ENCODE data around the gene VDAC2.

DNA sequence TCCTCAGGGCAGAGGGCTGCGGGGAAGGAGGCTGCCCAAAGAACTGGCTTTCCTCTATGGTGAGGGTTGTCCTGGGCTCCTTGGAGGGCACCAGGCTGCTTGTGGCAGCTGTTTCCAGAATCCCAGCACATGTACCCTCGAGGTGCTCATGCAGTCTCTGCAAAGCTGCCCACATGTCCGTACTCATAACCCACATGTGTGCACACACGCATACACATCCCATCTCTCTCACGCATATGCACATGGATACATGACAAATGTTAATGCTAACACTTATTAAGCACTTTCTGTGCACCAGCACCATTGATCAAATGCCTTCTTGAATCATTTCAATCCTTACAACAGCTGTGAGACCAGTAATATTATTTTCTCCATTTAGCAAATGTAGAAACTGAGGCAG, 61.5 kb downstream of the VDAC2 start:
- TF ChIP-seq, protein P1, sequence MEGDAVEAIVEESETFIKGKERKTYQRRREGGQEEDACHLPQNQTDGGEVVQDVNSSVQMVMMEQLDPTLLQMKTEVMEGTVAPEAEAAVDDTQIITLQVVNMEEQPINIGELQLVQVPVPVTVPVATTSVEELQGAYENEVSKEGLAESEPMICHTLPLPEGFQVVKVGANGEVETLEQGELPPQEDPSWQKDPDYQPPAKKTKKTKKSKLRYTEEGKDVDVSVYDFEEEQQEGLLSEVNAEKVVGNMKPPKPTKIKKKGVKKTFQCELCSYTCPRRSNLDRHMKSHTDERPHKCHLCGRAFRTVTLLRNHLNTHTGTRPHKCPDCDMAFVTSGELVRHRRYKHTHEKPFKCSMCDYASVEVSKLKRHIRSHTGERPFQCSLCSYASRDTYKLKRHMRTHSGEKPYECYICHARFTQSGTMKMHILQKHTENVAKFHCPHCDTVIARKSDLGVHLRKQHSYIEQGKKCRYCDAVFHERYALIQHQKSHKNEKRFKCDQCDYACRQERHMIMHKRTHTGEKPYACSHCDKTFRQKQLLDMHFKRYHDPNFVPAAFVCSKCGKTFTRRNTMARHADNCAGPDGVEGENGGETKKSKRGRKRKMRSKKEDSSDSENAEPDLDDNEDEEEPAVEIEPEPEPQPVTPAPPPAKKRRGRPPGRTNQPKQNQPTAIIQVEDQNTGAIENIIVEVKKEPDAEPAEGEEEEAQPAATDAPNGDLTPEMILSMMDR (conservative IDR thresholded peaks at IDR 0.05; ENCODE audit: low read depth, low read length): no peak
- TF ChIP-seq EZH2 (IDR thresholded peaks at IDR 0.05; ENCODE audit: borderline replicate concordance, low read depth, low read length, poor library complexity, severe bottlenecking): no peak
